GM12865 (cell line): ENCODE measurements around the gene TSPO2.
"Not testable (repeated sequence)": the region's sequence is repeated elsewhere in the genome, so short reads cannot be mapped to it uniquely, and the experiment has no call there.

ENCODE experiments used
- DNase-seq: peaks from one replicate; pipeline ENCODE4 v3.0.0; 2010; ENCODE audit warnings: low read depth
- H3K4me3 ChIP-seq: 2 replicates; pipeline ENCODE4 v1.5.1; 2011; ENCODE audit warnings: mild to moderate bottlenecking, low read depth, low read length, control low read depth
- TF ChIP-seq, protein P1 (sequence below): IDR thresholded peaks from 2 replicates; pipeline ENCODE4 v1.5.1; 2011; ENCODE audit warnings: low read length, control low read depth, low read depth, inconsistent platforms; ENCODE audit not compliant: insufficient read depth; ENCODE audit errors: missing control alignments

The TSPO2 gene

DNA sequence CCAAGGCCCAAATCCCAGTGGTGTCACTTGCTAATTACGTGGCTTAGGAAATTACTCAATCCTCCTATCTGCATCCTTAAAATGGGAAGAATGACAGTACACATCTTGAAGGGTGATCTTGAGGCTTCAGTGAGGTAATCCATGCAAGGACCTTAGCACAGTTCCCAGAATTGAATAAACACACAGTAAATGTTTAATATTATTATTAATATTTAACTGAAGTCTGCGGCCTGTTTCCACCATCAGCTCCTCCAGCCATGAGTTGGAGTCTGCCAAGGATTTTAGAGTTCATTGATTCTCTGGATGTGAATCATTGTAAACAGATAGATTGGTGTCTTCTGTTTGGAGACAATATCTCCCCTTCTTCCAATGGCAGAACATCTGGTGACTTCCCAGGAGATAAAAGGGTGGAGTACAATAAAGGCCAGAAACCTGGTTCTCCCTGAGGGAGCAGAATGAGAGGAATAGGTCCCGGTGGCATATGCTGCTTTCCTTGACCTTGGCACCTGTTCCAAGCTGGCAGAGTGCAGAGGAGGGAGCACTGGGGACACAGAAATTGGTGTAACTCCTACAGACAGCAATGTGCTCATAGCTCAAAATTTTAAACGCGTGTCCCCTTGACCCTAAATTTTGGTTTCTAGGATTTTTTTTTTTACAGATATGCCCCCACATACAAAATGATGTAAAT is 28.7 kb upstream of the TSPO2 start:
- TF ChIP-seq, protein P1, sequence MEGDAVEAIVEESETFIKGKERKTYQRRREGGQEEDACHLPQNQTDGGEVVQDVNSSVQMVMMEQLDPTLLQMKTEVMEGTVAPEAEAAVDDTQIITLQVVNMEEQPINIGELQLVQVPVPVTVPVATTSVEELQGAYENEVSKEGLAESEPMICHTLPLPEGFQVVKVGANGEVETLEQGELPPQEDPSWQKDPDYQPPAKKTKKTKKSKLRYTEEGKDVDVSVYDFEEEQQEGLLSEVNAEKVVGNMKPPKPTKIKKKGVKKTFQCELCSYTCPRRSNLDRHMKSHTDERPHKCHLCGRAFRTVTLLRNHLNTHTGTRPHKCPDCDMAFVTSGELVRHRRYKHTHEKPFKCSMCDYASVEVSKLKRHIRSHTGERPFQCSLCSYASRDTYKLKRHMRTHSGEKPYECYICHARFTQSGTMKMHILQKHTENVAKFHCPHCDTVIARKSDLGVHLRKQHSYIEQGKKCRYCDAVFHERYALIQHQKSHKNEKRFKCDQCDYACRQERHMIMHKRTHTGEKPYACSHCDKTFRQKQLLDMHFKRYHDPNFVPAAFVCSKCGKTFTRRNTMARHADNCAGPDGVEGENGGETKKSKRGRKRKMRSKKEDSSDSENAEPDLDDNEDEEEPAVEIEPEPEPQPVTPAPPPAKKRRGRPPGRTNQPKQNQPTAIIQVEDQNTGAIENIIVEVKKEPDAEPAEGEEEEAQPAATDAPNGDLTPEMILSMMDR = no peak
- DNase-seq = no peak
- H3K4me3 ChIP-seq = no peak overlapping the region

DNA sequence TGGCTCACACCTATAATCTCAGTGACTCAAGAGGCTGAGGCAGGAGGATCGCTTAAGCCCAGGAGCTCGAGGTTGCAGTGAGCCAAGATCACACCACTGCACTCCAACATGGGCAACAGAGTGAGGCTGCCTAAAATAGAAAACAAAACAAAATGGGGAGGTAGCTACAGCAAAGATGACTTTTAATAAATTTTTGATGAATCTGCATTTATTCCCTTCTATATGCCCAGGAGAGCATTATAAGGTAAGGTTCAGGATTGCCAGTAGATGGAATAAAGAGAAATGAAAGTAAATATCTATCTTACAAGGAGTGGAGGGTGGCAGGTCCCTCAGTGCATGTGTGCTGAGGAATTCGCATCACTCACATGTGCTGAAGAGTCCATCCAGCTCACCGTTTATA is 27.5 kb upstream of the TSPO2 start:
- DNase-seq = no peak
- no peak overlapping the region for H3K4me3 ChIP-seq
- TF ChIP-seq, protein P1 = no peak

DNA sequence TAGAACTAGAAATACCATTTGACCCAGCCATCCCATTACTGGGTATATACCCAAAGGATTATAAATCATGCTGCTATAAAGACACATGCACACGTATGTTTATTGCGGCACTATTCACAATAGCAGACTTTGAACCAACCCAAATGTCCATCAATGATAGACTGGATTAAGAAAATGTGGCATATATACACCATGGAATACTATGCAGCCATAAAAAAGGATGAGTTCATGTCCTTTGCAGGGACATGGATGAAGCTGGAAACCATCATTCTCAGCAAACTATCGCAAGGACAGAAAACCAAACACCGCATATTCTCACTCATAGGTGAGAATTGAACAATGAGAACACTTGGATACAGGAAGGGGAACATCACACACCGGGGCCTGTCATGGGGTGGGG is 26.4 kb upstream of the TSPO2 start:
- DNase-seq, H3K4me3 ChIP-seq: not testable (repeated sequence)

DNA sequence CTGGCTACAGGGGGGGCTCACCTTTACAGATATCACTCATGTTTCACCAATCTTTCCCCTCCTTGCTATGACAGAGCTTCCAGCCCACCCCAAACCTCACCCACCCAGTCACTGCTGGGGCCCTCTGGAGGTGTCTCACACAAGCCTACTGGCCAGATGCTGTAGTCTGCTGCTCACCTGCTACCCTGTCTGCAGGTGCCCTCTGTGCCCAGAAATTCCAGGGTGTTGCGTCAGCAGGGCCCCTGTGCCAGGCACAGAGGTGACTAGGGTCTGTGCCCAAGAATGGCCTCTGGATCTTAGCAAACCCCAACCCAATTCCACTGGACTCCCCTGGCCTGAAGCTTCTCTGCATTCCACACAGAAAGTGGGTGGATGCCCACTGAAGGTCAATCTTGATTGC is 24.6 kb upstream of the TSPO2 start:
- H3K4me3 ChIP-seq = no peak overlapping the region
- DNase-seq = no peak
- TF ChIP-seq, protein P1 = no peak

DNA sequence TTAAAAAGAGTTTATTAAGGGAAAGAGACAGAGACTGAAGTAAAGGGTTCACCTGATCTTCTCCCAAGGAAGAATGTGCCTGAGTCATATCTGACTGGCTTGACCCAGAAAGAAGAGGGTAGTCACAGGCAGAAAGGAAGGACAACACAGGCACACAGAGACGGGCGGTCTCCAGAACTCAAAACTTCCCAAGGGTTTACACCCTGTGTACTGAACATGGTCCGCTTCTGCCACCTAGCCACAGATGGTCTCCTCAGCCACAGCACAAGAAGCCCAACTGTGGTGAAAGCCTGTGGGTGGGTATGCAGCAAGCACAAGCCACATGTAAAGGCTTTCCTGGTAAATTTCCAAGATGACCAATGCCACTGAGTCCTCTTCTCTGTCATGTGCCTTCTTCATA is 20.4 kb upstream of the TSPO2 start:
- TF ChIP-seq, protein P1 = no peak
- H3K4me3 ChIP-seq = no peak overlapping the region
- DNase-seq = no peak

DNA sequence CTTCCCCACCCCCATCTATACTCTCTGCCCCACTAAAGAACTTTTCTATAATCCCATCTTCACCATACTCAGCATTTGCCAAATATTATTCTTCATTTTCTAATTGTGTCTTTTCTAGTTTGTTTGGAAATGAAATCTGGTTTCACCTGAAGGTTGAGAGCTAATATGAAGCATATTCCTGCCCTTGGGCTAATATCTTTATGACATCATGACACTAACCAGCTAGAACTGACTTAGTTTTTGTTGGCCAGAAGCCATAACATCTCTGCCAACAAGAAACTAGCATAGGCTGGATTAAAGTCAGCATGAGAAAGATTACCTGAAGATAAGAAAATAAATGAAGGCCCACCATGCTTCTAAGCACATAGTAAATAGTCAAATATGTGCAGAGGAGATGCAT is 20.0 kb upstream of the TSPO2 start:
- no peak overlapping the region for H3K4me3 ChIP-seq
- TF ChIP-seq, protein P1 = no peak
- no peak for DNase-seq

DNA sequence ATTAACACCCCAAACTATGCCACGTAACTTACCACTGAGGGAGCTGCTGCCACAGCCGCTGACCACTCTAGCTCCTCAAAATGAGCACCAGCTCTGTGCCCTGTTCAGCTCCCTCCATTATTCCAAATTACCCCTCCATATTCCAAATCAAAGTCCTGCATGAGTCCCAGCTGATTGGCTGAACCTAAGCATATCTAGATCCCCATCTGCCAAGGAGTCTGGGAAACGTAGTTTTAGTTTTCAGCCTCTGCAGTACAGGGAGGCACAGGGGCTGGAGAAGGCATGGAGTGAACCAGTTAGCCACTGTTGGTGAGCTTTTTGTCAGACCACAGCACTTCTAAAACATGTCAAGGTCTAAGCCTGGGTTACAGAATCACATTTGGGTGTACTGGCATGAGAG is 19.2 kb upstream of the TSPO2 start:
- no peak overlapping the region for H3K4me3 ChIP-seq
- DNase-seq = no peak
- TF ChIP-seq, protein P1 = no peak
